Sigmoid colon (tissue), 4 donors: Measurements from ENCODE around the gene SLC16A6.

Experiments
- CTCF ChIP-seq, 4 experiments: fragments of 450-650 bp in 3 of 4; fragments of 200-600 bp in 1 of 4; IDR thresholded peaks; one replicate each; pipeline ENCODE4 v1.5.1; 2016 to 2019; ENCODE audit warnings: antibody characterized with exemption in 4 of 4, mild to moderate bottlenecking in 3 of 4, moderate library complexity in 2 of 4
- EP300 ChIP-seq, 4 donors: sonication (generic); formaldehyde crosslinking; IDR thresholded peaks; one replicate each; pipeline ENCODE4 v1.6.1; 2017; ENCODE audit warnings: antibody characterized with exemption in 4 of 4
- POLR2A ChIP-seq, 2 donors: fragments of 450-650 bp; IDR thresholded peaks; one replicate each; pipeline ENCODE4 v1.6.1; 2016; ENCODE audit warnings: antibody characterized with exemption in 2 of 2, mild to moderate bottlenecking in 2 of 2, moderate library complexity in 2 of 2
- POLR2AphosphoS5 ChIP-seq, 4 donors: sonication (generic); formaldehyde crosslinking; IDR thresholded peaks; one replicate each; pipeline ENCODE4 v1.6.1; 2017; ENCODE audit warnings: antibody characterized with exemption in 4 of 4

DNA sequence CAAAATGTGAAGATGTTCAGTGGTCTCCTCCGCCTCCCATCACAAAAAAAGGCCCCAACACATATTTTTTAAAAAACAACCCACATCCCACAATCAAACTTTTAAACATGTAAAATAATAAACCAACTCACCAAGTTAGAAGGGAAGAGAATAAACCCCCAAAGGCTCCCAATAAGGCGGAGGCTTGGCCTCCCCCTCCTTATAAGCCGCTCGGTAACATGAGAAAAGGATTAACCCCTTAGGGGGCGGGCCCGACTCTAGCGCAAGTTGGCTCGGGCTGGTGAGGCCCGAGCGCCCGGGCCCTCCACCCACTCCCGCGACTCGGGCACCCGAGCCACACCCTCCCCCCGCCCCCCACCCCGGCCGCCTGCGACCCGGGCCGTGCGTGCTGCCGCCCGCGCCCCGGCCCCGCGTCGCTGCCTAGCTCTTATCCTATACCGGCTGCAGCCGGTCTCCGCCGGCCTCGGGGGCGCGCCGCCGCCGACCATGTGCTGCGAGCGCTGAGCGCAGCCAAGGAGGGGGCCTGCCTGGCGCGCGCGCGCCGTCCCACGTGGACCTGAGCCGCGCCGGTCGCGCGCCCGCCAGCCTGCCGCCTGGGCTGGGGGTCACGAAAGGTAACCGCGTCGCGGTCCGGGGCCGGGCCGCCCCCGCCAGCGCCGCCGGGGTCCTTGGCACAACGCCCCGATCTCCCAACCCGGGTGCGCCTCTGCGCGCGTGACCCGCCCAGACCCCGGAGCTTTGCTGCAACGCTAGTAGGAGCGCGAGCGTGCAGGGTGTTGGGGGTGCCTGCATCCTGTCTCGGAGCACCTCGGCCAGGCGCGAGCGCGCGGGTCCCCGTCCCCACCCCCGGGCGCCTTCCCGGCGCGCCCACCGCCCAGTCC is at the start of gene SLC16A6, which contains the start of gene ARSG:
- TF ChIP-seq EP300 (IDR thresholded peaks at IDR 0.05), result no peak
- no peak for TF ChIP-seq CTCF (IDR thresholded peaks at IDR 0.05)
- TF ChIP-seq POLR2A (IDR thresholded peaks at IDR 0.05), result no peak
- TF ChIP-seq POLR2AphosphoS5 (IDR thresholded peaks at IDR 0.05), result no peak
